ENCODE results near the gene OLFM3.

Gene OLFM3

GRCh38 chr1:101902199-101902598 is 94.5 kb downstream of the OLFM3 start:
- TF ChIP-seq CTCF (IDR thresholded peaks at IDR 0.05), result no peak

- TF ChIP-seq CTCF (IDR thresholded peaks at IDR 0.05), result no peak
Observed at GRCh38 chr1:101898137-101898536, 98.6 kb downstream of the OLFM3 start.

- TF ChIP-seq CTCF (IDR thresholded peaks at IDR 0.05), result no peak
Observed at GRCh38 chr1:101884621-101885020, 112.1 kb downstream of the OLFM3 start.

- TF ChIP-seq CTCF (IDR thresholded peaks at IDR 0.05), result no peak
Observed at GRCh38 chr1:101875891-101876290, 120.8 kb downstream of the OLFM3 start.

GRCh38 chr1:101873672-101874071 is 123.1 kb downstream of the OLFM3 start:
- TF ChIP-seq CTCF (IDR thresholded peaks at IDR 0.05), result no peak

- no peak for TF ChIP-seq CTCF (IDR thresholded peaks at IDR 0.05)
Observed at GRCh38 chr1:101859941-101860340, 136.8 kb downstream of the OLFM3 start.

- TF ChIP-seq CTCF (IDR thresholded peaks at IDR 0.05), result no peak
Observed at GRCh38 chr1:101854271-101854670, 142.5 kb downstream of the OLFM3 start.

- TF ChIP-seq CTCF (IDR thresholded peaks at IDR 0.05), result no peak
Observed at GRCh38 chr1:101852936-101853335, 143.8 kb downstream of the OLFM3 start.

Data from LNCAP (cell line).